ENCODE results near the gene FXYD7. TPM values are rescaled to one million over a fixed set of nuclear protein-coding genes. Genes with fewer than 3 reads are reported as not detected.

Gene FXYD7
- not detected for total RNA-seq

GRCh38 chr19:35143231-35143715 lies at the start of gene FXYD7:
Gene FXYD7 (plus strand): TSS chr19:35143255. CDS start chr19:35143334, 79 bp downstream.
- peak within 1 kb of the TSS in 3 of 4 donors; percentile 12 to 55 (median 31) for H3K4me3 ChIP-seq
- H3K4me1 ChIP-seq, result peaks cover 21 to 51% (median 26%) of the 10 kb centered on the region in 3 donors
- H3K36me3 ChIP-seq, result no peaks in the 10 kb centered on the region
- DNase-seq, result no peak
- H3K27me3 ChIP-seq, result peaks cover 0 to 38% (median 9%) of the 10 kb centered on the region in 4 donors
- TF ChIP-seq CTCF (IDR thresholded peaks at IDR 0.05) (no peak), POLR2A (IDR thresholded peaks at IDR 0.05) (no peak)
- intact Hi-C loops (cut with DNase I), result loop anchor here (5.0 kb wide), 2 partner anchors 76 to 129 kb away; no protein-coding TSS in a partner anchor
- 6% methylated on average over 6 to 10 of the region's 31 CpGs for WGBS, 2 donors
- no peaks in the 10 kb centered on the region for H3K9me3 ChIP-seq
- H3K27ac ChIP-seq, result peak within 1 kb of the TSS in 1 of 4 donors; percentile 31

GRCh38 chr19:35093430-35093829 lies 49.6 kb upstream of the FXYD7 start:
- no peak for DNase-seq
- no peak overlapping the region for H3K4me3 ChIP-seq
- peaks cover 0 to 28% (median 0%) of the 10 kb centered on the region in 4 donors for H3K27me3 ChIP-seq
- H3K4me1 ChIP-seq, result peaks cover 17 to 77% (median 25%) of the 10 kb centered on the region in 3 donors
- intact Hi-C loops (cut with DNase I), result no loop called here
- H3K27ac ChIP-seq, result peak overlapping the region in 1 of 4 donors; percentile 83
- TF ChIP-seq POLR2A (IDR thresholded peaks at IDR 0.05) (no peak), CTCF (IDR thresholded peaks at IDR 0.05) (no peak)
- 84 to 87% methylated on average over 5 of the region's 5 CpGs for WGBS, 2 donors
- no peaks in the 10 kb centered on the region for H3K36me3 ChIP-seq
- no peaks in the 10 kb centered on the region for H3K9me3 ChIP-seq

GRCh38 chr19:35093941-35094647 lies 49.0 kb upstream of the FXYD7 start:
- intact Hi-C loops (cut with DNase I), result no loop called here
- DNase-seq, result no peak
- Histone ChIP-seq H3K27ac (peak overlapping the region in 1 of 4 donors; percentile 80), H3K9me3 (no peaks in the 10 kb centered on the region), H3K4me1 (peaks cover 23 to 83% (median 32%) of the 10 kb centered on the region in 3 donors), H3K4me3 (no peak overlapping the region), H3K27me3 (peaks cover 0 to 24% (median 0%) of the 10 kb centered on the region in 4 donors), H3K36me3 (no peaks in the 10 kb centered on the region)
- WGBS, 2 donors, result 85 to 90% methylated on average over 1 of the region's 11 CpGs
- TF ChIP-seq POLR2A (IDR thresholded peaks at IDR 0.05) (no peak), CTCF (IDR thresholded peaks at IDR 0.05) (no peak)

GRCh38 chr19:35094656-35095055 lies 48.4 kb upstream of the FXYD7 start:
- 86 to 91% methylated on average over 4 of the region's 4 CpGs for WGBS, 2 donors
- Histone ChIP-seq H3K36me3 (no peaks in the 10 kb centered on the region), H3K27me3 (peaks cover 0 to 18% (median 0%) of the 10 kb centered on the region in 4 donors), H3K27ac (peak overlapping the region in 1 of 4 donors; percentile 80), H3K4me1 (peaks cover 23 to 89% (median 32%) of the 10 kb centered on the region in 3 donors), H3K4me3 (no peak overlapping the region), H3K9me3 (no peaks in the 10 kb centered on the region)
- DNase-seq, result no peak
- no peak for TF ChIP-seq CTCF (IDR thresholded peaks at IDR 0.05)
- TF ChIP-seq POLR2A (IDR thresholded peaks at IDR 0.05), result no peak
- intact Hi-C loops (cut with DNase I), result no loop called here

GRCh38 chr19:35095667-35096368 lies 47.2 kb upstream of the FXYD7 start:
- WGBS, 2 donors, result 23 to 37% methylated on average over 8 of the region's 8 CpGs
- DNase-seq, result no peak
- no peaks in the 10 kb centered on the region for H3K9me3 ChIP-seq
- TF ChIP-seq CTCF (IDR thresholded peaks at IDR 0.05), result peak in 1 of 6 experiments; percentile 24
- no peak for TF ChIP-seq POLR2A (IDR thresholded peaks at IDR 0.05)
- peaks cover 0 to 7% (median 0%) of the 10 kb centered on the region in 4 donors for H3K27me3 ChIP-seq
- H3K27ac ChIP-seq, result peak overlapping the region; percentile 69 to 80 (median 76)
- no peak overlapping the region for H3K4me3 ChIP-seq
- intact Hi-C loops (cut with DNase I), result no loop called here
- no peaks in the 10 kb centered on the region for H3K36me3 ChIP-seq
- H3K4me1 ChIP-seq, result peaks cover 16 to 80% (median 25%) of the 10 kb centered on the region in 3 donors

Measured in esophagus squamous epithelium (tissue), 5 donors.